ENCODE results near the gene DENND1B.

The DENND1B gene

DNA sequence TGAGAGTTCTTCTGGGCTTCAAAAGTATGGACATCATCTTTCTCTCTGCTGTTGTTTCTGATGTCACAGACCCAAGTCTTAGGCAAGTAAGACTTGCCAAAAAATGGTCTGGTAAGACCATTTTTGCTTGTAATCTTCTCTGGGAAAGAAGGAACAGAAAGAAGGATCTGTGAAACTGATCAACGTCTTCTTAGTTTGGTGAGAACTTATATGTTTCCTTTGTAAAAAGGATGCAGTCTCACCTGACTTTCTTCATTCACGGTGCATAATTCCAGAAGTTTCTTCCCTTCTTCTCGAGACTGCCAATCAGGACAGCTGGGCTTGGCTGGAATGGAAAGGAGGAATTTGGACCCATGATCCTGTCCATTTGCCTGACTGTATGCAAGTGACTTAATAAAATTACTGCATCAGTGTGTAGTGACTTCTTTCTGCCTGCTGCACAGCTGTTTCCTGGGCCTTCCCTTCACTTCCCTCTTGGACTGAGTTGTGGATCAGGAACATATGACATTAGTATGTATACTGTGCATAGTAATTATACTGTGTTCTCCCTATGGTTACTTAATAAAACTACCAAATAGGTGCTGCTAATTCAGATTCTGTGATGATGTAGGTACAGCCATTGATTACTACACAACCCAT is 7.6 kb upstream of the DENND1B start:
- H3K79me2 ChIP-seq (ENCODE audit: insufficient read depth, low read depth): no peaks in the 10 kb centered on the region
- no peak overlapping the region for H3K27ac ChIP-seq
- H3K36me3 ChIP-seq (ENCODE audit: insufficient read depth): no peaks in the 10 kb centered on the region
- no peak overlapping the region for H3K4me3 ChIP-seq (IDR thresholded peaks at IDR 0.05; ENCODE audit: insufficient read depth, low read depth, low read length)
- H3K4me2 ChIP-seq: no peak overlapping the region
- H2AFZ ChIP-seq (ENCODE audit: low read depth): no peak overlapping the region
- no peaks in the 10 kb centered on the region for H3K27me3 ChIP-seq (ENCODE audit: insufficient read depth, low read depth)
- TF ChIP-seq, protein P1, sequence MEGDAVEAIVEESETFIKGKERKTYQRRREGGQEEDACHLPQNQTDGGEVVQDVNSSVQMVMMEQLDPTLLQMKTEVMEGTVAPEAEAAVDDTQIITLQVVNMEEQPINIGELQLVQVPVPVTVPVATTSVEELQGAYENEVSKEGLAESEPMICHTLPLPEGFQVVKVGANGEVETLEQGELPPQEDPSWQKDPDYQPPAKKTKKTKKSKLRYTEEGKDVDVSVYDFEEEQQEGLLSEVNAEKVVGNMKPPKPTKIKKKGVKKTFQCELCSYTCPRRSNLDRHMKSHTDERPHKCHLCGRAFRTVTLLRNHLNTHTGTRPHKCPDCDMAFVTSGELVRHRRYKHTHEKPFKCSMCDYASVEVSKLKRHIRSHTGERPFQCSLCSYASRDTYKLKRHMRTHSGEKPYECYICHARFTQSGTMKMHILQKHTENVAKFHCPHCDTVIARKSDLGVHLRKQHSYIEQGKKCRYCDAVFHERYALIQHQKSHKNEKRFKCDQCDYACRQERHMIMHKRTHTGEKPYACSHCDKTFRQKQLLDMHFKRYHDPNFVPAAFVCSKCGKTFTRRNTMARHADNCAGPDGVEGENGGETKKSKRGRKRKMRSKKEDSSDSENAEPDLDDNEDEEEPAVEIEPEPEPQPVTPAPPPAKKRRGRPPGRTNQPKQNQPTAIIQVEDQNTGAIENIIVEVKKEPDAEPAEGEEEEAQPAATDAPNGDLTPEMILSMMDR (conservative IDR thresholded peaks at IDR 0.05; ENCODE audit: low read depth, low read length): no peak
- peaks cover 19% of the 10 kb centered on the region for H3K4me1 ChIP-seq (ENCODE audit: low read depth, poor library complexity, severe bottlenecking)
- H3K9ac ChIP-seq: no peak overlapping the region
- no peaks in the 10 kb centered on the region for H4K20me1 ChIP-seq (ENCODE audit: insufficient read depth)

DNA sequence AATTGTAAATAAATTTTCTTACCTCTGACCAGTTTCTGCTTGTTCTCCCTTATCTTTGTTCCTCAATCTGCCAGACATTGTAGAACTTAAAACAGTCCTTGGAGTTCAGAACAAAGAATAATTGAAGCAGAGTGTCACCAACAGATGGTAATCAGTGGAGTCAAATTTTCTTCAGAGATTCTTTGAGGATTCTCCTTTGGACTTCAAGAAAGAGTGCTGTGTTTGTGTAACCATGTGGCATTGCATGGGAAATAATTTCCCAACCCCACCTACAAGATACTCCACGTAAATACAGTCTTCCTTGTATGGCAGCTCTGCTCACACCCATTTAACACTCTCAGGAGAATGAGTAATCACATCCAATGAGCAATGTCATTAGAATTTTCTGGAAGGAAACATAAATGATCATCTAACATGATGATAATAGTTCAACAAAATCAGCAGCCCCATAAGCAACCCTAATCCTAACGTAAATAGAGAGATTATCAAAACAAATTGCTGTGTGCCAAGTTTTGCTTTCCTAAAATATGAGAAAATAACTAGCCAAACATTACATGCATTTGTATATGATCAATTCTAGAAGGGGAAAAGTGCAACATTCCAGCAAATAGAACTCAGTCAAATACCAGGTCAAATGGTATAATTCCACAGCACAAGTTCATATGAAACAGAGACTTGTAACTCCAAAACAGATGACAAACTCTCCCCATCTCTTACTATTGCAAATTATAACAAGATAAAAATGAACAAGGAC is 6.9 kb upstream of the DENND1B start:
- TF ChIP-seq, protein P1 (conservative IDR thresholded peaks at IDR 0.05; ENCODE audit: low read depth, low read length): no peak
- no peak overlapping the region for H3K27ac ChIP-seq
- no peak overlapping the region for H3K4me3 ChIP-seq (IDR thresholded peaks at IDR 0.05; ENCODE audit: insufficient read depth, low read depth, low read length)
- H3K79me2 ChIP-seq (ENCODE audit: insufficient read depth, low read depth): no peaks in the 10 kb centered on the region
- peaks cover 26% of the 10 kb centered on the region for H3K4me1 ChIP-seq (ENCODE audit: low read depth, poor library complexity, severe bottlenecking)
- H3K27me3 ChIP-seq (ENCODE audit: insufficient read depth, low read depth): no peaks in the 10 kb centered on the region
- H2AFZ ChIP-seq (ENCODE audit: low read depth): no peak overlapping the region
- H3K36me3 ChIP-seq (ENCODE audit: insufficient read depth): no peaks in the 10 kb centered on the region
- H4K20me1 ChIP-seq (ENCODE audit: insufficient read depth): no peaks in the 10 kb centered on the region
- H3K9ac ChIP-seq: no peak overlapping the region
- H3K4me2 ChIP-seq: no peak overlapping the region

GRCh38 chr1:197779921-197780320 is 4.6 kb upstream of the DENND1B start:
- no peak overlapping the region for H3K27ac ChIP-seq
- H3K79me2 ChIP-seq (ENCODE audit: insufficient read depth, low read depth): no peaks in the 10 kb centered on the region
- H4K20me1 ChIP-seq (ENCODE audit: insufficient read depth): no peaks in the 10 kb centered on the region
- H3K9ac ChIP-seq: no peak overlapping the region
- H3K36me3 ChIP-seq (ENCODE audit: insufficient read depth): no peaks in the 10 kb centered on the region
- peaks cover 41% of the 10 kb centered on the region for H3K4me1 ChIP-seq (ENCODE audit: low read depth, poor library complexity, severe bottlenecking)
- no peaks in the 10 kb centered on the region for H3K27me3 ChIP-seq (ENCODE audit: insufficient read depth, low read depth)
- no peak overlapping the region for H3K4me2 ChIP-seq
- TF ChIP-seq, protein P1 (conservative IDR thresholded peaks at IDR 0.05; ENCODE audit: low read depth, low read length): no peak
- no peak overlapping the region for H2AFZ ChIP-seq (ENCODE audit: low read depth)
- H3K4me3 ChIP-seq (IDR thresholded peaks at IDR 0.05; ENCODE audit: insufficient read depth, low read depth, low read length): no peak overlapping the region

DNA sequence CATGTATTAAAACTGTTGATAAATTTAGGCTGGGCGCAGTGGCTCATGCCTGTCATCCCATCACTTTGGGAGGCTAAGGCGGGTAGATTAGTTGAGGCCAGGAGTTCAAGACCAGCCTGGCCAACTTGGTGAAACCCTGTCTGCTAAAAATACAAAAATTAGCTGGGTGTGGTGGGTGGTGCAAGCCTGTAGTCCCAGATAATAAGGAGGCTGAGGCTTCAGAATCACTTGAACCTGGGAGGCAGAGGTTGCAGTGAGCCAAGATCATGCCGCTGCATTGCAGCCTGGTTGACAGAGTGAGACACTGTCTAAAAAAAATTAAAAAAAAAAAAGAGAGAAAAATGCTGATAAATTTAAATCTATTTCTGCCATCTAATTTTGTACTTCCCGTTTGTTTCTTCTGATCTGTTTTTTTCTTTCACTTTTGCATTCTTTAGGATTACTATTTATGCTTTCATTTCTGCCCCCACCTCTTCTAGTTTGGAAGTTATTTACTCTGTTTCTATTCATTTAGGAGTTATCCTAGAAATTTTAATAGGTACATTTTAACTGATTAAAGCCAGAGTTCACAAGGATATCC is 3.2 kb upstream of the DENND1B start:
- peak overlapping the region; percentile 87 for H3K9ac ChIP-seq
- H3K4me3 ChIP-seq (IDR thresholded peaks at IDR 0.05; ENCODE audit: insufficient read depth, low read depth, low read length): no peak overlapping the region
- H3K27ac ChIP-seq: peak overlapping the region; percentile 90
- TF ChIP-seq, protein P1 (conservative IDR thresholded peaks at IDR 0.05; ENCODE audit: low read depth, low read length): no peak
- H3K27me3 ChIP-seq (ENCODE audit: insufficient read depth, low read depth): no peaks in the 10 kb centered on the region
- H3K4me2 ChIP-seq: peak overlapping the region; percentile 71
- H4K20me1 ChIP-seq (ENCODE audit: insufficient read depth): no peaks in the 10 kb centered on the region
- peaks cover 13% of the 10 kb centered on the region for H3K79me2 ChIP-seq (ENCODE audit: insufficient read depth, low read depth)
- no peaks in the 10 kb centered on the region for H3K36me3 ChIP-seq (ENCODE audit: insufficient read depth)
- peaks cover 41% of the 10 kb centered on the region for H3K4me1 ChIP-seq (ENCODE audit: low read depth, poor library complexity, severe bottlenecking)
- H2AFZ ChIP-seq (ENCODE audit: low read depth): peak overlapping the region; percentile 72
